HCT116 (cell line): ENCODE results near the gene UBTD1. TPM values are rescaled to one million over a fixed set of nuclear protein-coding genes. Genes with fewer than 3 reads are reported as not detected.

ENCODE experiments used
- ATAC-seq: fragments of 200-7000 bp; cut with Tn5 transposase; 2 replicates; pipeline ENCODE4 v1.9.1; 2020; ENCODE audit warnings: mild to moderate bottlenecking, moderate library complexity
- BruUV-seq: library from RNA; stranded (reverse); fragments of 400-500 nt; replicated peaks from 2 replicates; lab custom pipeline; 2021; lab: Mats Ljungman, UMichigan
- CTCF ChIA-PET: fragments of 300-600 bp; sonication (Branson Sonifier 250); formaldehyde crosslinking; loops from one replicate; lab custom pipeline; 2021; ENCODE audit warnings: antibody characterized with exemption; lab: Charles Lee
- POLR2A ChIA-PET: fragments of 300-600, 350-600 bp; sonication (Branson Sonifier 250); formaldehyde crosslinking; loops from one replicate; lab custom pipeline; 2021; ENCODE audit warnings: antibody characterized with exemption; lab: Charles Lee
- RAD21 ChIA-PET, 2 experiments: fragments of 300-600 bp; sonication (Branson Sonifier 250); formaldehyde crosslinking; loops; one replicate each; lab custom pipeline; 2023; ENCODE audit warnings: low total read pairs in 2 of 2; ENCODE audit not compliant: uncharacterized antibody in 2 of 2, unreplicated experiment in 2 of 2, low non-redundant PET in 1 of 2; lab: Charles Lee
- DNase-seq: peaks from one replicate; pipeline ENCODE4 v3.0.0-alpha.2; 2010; ENCODE audit warnings: low read depth, low spot score
- H2AFZ ChIP-seq: fragments of 200-600 bp; shearing (Covaris generic), sonication (generic); 2 replicates; pipeline ENCODE4 v1.6.1; 2017; ENCODE audit warnings: low read depth, mixed run types, mixed read lengths, antibody characterized with exemption, low read length; ENCODE audit not compliant: poor library complexity, severe bottlenecking
- H3K27ac ChIP-seq: 2 replicates; pipeline ENCODE4 v1.5.1; 2012; ENCODE audit warnings: low read depth, low read length
- H3K27me3 ChIP-seq: fragments of 200-600 bp; sonication (generic); 2 replicates; pipeline ENCODE4 v1.6.1; 2016; ENCODE audit warnings: mixed run types, low read length, mixed read lengths; ENCODE audit not compliant: insufficient read depth
- H3K36me3 ChIP-seq, 2 experiments: fragments of 200-500 bp in 1 of 2; fragments of 200-600 bp in 1 of 2; sonication (Bioruptor generic) in 1 of 2; sonication (generic) in 1 of 2; 2 replicates each; pipeline versions ENCODE4 v1.5.1 to v1.6.1; 2014 to 2016; ENCODE audit warnings: low read length in 2 of 2, inconsistent platforms in 1 of 2, mixed read lengths in 1 of 2, mixed run types in 1 of 2; ENCODE audit not compliant: insufficient read depth in 2 of 2, control insufficient read depth in 1 of 2
- H3K4me1 ChIP-seq, 2 experiments: fragments of 200-600 bp in 1 of 2; sonication (generic) in 1 of 2; 2 replicates each; pipeline versions ENCODE4 v1.5.1 to v1.6.1; 2012 to 2017; ENCODE audit warnings: low read length in 2 of 2, inconsistent platforms in 1 of 2, mild to moderate bottlenecking in 1 of 2, mixed read lengths in 1 of 2, mixed run types in 1 of 2, moderate library complexity in 1 of 2; ENCODE audit not compliant: insufficient read depth in 2 of 2, control insufficient read depth in 1 of 2
- H3K4me2 ChIP-seq: fragments of 200-600 bp; sonication (generic); 2 replicates; pipeline ENCODE4 v1.6.1; 2017; ENCODE audit warnings: mixed run types, low read length, mixed read lengths
- H3K4me3 ChIP-seq, 2 experiments: fragments of 200-600 bp in 1 of 2; sonication (generic) in 1 of 2; replicated peaks in 1 of 2; 2 replicates each; pipeline ENCODE4 v1.5.1; 2011 to 2016; ENCODE audit warnings: low read length in 2 of 2, control low read depth in 1 of 2, low read depth in 1 of 2, mild to moderate bottlenecking in 1 of 2, mixed read lengths in 1 of 2, mixed run types in 1 of 2
- H3K79me2 ChIP-seq: fragments of 200-600 bp; sonication (generic); 2 replicates; pipeline ENCODE4 v1.6.1; 2017; ENCODE audit warnings: mild to moderate bottlenecking, mixed run types, low read length, moderate library complexity, mixed read lengths; ENCODE audit not compliant: insufficient read depth
- H3K9ac ChIP-seq: fragments of 200-600 bp; sonication (generic); 2 replicates; pipeline ENCODE4 v1.6.1; 2016; ENCODE audit warnings: low read length, mixed read lengths
- H3K9me2 ChIP-seq: fragments of 200-600 bp; sonication (generic), shearing (Covaris generic); 2 replicates; pipeline ENCODE4 v1.6.1; 2017; ENCODE audit warnings: mixed run types, mild to moderate bottlenecking, moderate library complexity; ENCODE audit not compliant: insufficient read depth
- H3K9me3 ChIP-seq, 2 experiments: fragments of 200-500 bp in 1 of 2; fragments of 200-600 bp in 1 of 2; sonication (Bioruptor generic) in 1 of 2; sonication (generic) in 1 of 2; 2 replicates each; pipeline ENCODE4 v1.6.1; 2014 to 2017; ENCODE audit warnings: low read length in 2 of 2, mixed read lengths in 2 of 2, inconsistent platforms in 1 of 2, low read depth in 1 of 2, mild to moderate bottlenecking in 1 of 2, mixed run types in 1 of 2, moderate library complexity in 1 of 2; ENCODE audit not compliant: control insufficient read depth in 1 of 2, insufficient read depth in 1 of 2
- H4K20me1 ChIP-seq: fragments of 200-600 bp; sonication (generic), shearing (Covaris generic); 2 replicates; pipeline ENCODE4 v1.6.1; 2017; ENCODE audit warnings: mixed run types, mild to moderate bottlenecking, moderate library complexity; ENCODE audit not compliant: insufficient read depth
- CEBPB ChIP-seq: IDR thresholded peaks from 2 replicates; pipeline ENCODE4 v1.6.1; 2012; ENCODE audit warnings: low read depth
- EZH2phosphoT487 ChIP-seq: fragments of 200-600 bp; IDR thresholded peaks from 2 replicates; pipeline ENCODE4 v1.6.1; 2018; ENCODE audit warnings: antibody characterized with exemption, borderline replicate concordance
- JUND ChIP-seq: IDR thresholded peaks from 2 replicates; pipeline ENCODE4 v1.6.1; 2012
- POLR2AphosphoS5 ChIP-seq: IDR thresholded peaks from 2 replicates; pipeline ENCODE4 v1.6.1; 2011; ENCODE audit warnings: mild to moderate bottlenecking, low read depth, low read length, moderate library complexity
- RAD21 ChIP-seq: IDR thresholded peaks from 2 replicates; pipeline ENCODE4 v1.6.1; 2012; ENCODE audit warnings: low read depth, mild to moderate bottlenecking
- SP1 ChIP-seq: IDR thresholded peaks from 2 replicates; pipeline ENCODE4 v1.6.1; 2012; ENCODE audit warnings: low read depth
- SRF ChIP-seq: IDR thresholded peaks from 2 replicates; pipeline ENCODE4 v1.6.1; 2012; ENCODE audit warnings: low read depth
- TCF7L2 ChIP-seq: IDR thresholded peaks from 2 replicates; pipeline ENCODE4 v1.7.0; 2011; ENCODE audit warnings: borderline replicate concordance, inconsistent platforms; ENCODE audit not compliant: insufficient read depth, insufficient read length; ENCODE audit errors: extremely low read depth
- ZNF274 ChIP-seq: fragments of 200-500 bp; sonication (Bioruptor generic); IDR thresholded peaks from 2 replicates; pipeline ENCODE4 v1.6.1; 2014; ENCODE audit warnings: mild to moderate bottlenecking, low read depth, low read length, inconsistent platforms
- intact Hi-C: fragments of 100-400 bp; cut with micrococcal nuclease; formaldehyde crosslinking; loops from 2 replicates; pipeline ENCODE4 v1.10.0; 2022
- total RNA-seq: library from RNA; stranded (reverse); gene quantifications from one replicate; pipeline ENCODE4 v1.2.1, GENCODE V29; 2021; ENCODE audit not compliant: unreplicated experiment
- TF ChIP-seq, protein P1 (sequence below), 3 experiments: fragments of 200-600 bp in 1 of 3; sonication (generic) in 1 of 3; IDR thresholded peaks in 2 of 3; conservative IDR thresholded peaks in 1 of 3; 2 replicates each; pipeline ENCODE4 v1.5.1; 2012 to 2017; ENCODE audit warnings: low read depth in 2 of 3, low read length in 2 of 3, antibody characterized with exemption in 1 of 3, borderline replicate concordance in 1 of 3, control low read depth in 1 of 3, mild to moderate bottlenecking in 1 of 3, mixed read lengths in 1 of 3, mixed run types in 1 of 3, moderate library complexity in 1 of 3; ENCODE audit not compliant: insufficient read depth in 1 of 3
- TF ChIP-seq, protein P2 (sequence below): IDR thresholded peaks from 2 replicates; pipeline ENCODE4 v1.6.1; 2012

UBTD1 gene
- total RNA-seq, 1 experiment from 2014 or later, result 12.8 TPM

DNA sequence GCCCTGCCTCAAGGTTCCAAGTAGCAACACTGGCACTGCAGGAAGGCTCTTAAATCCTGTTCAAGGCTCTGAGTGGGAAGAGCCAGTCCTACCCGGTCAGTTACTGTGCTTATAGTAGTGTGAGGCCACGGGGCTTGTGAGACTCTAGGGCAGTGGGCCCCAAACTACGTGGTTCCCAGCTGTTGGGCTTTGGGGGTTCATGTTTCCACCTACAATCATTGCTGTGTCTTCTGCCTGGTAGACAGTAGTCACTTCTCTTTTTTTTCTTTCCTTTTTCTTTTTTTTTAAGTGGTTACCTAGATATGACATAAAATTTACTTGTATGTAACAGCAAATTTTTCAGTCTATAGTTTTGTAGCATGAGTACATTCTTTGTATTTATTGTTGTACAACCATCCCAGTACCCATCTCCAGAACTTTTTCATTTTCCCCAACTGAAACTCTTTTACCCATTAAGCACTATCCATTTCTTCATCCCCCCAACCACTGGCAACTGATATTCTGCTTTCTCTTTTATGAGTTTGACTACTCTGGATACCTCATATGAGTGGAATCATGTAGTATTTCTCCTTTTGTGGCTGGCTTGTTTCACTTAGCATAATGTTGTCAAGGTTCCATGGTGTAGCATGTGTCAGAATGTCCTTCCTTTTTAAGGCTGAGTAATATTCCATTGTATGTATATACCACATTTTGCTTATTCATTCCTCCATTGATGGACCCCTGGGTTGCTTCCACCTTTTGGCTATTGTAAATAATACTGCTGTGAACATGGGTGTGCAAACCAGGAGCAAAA, 7.7 kb downstream of the UBTD1 start:
- H3K27ac ChIP-seq, result no peak overlapping the region
- no peaks in the 10 kb centered on the region; the same call in 1 of the 2 replicates for H3K79me2 ChIP-seq
- no peak overlapping the region for H3K9ac ChIP-seq
- H3K4me3 ChIP-seq, result no peak overlapping the region
- H3K9me3 ChIP-seq, result no peaks in the 10 kb centered on the region
- H3K36me3 ChIP-seq, result no peaks in the 10 kb centered on the region
- ChIA-PET POLR2A (no interaction called here), RAD21 (no interaction called here), CTCF (no interaction called here)
- no peaks in the 10 kb centered on the region for H3K27me3 ChIP-seq
- no peaks in the 10 kb centered on the region for H3K4me1 ChIP-seq
- intact Hi-C loops, result no loop called here
- no peak for TF ChIP-seq JUND
- TF ChIP-seq, protein P1, sequence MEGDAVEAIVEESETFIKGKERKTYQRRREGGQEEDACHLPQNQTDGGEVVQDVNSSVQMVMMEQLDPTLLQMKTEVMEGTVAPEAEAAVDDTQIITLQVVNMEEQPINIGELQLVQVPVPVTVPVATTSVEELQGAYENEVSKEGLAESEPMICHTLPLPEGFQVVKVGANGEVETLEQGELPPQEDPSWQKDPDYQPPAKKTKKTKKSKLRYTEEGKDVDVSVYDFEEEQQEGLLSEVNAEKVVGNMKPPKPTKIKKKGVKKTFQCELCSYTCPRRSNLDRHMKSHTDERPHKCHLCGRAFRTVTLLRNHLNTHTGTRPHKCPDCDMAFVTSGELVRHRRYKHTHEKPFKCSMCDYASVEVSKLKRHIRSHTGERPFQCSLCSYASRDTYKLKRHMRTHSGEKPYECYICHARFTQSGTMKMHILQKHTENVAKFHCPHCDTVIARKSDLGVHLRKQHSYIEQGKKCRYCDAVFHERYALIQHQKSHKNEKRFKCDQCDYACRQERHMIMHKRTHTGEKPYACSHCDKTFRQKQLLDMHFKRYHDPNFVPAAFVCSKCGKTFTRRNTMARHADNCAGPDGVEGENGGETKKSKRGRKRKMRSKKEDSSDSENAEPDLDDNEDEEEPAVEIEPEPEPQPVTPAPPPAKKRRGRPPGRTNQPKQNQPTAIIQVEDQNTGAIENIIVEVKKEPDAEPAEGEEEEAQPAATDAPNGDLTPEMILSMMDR (IDR thresholded peaks at IDR 0.05 in 2 of 3, conservative IDR thresholded peaks at IDR 0.05 in 1 of 3; ENCODE audit: borderline replicate concordance in 1 of 3, insufficient read depth in 1 of 3, low read depth in 2 of 3, low read length in 2 of 3), result no peak
- TF ChIP-seq ZNF274, result no peak
- no peak for TF ChIP-seq SRF
- TF ChIP-seq TCF7L2, result no peak
- TF ChIP-seq SP1, result no peak
- TF ChIP-seq CEBPB, result no peak
- TF ChIP-seq, protein P2, sequence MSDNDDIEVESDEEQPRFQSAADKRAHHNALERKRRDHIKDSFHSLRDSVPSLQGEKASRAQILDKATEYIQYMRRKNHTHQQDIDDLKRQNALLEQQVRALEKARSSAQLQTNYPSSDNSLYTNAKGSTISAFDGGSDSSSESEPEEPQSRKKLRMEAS, result no peak
- no peak for TF ChIP-seq EZH2phosphoT487
- TF ChIP-seq POLR2AphosphoS5, result no peak
- no peak for TF ChIP-seq RAD21
- ATAC-seq, result no peak
- no peak overlapping the region for H2AFZ ChIP-seq
- DNase-seq, result no peak
- no peaks in the 10 kb centered on the region for H4K20me1 ChIP-seq
- H3K4me2 ChIP-seq, result no peak overlapping the region
- no peaks in the 10 kb centered on the region for H3K9me2 ChIP-seq
- no TSS peak for BruUV-seq
